Heart left ventricle (tissue), 13 donors: ENCODE measurements around the gene LAMB4.

ENCODE experiments used
- CTCF ChIP-seq, 12 donors: fragments of 200-600 bp; sonication (generic) in 4 of 12; IDR thresholded peaks; one replicate each; pipeline versions ENCODE4 v1.5.0 to v1.8.0; 2018 to 2022; ENCODE audit warnings: antibody characterized with exemption in 12 of 12, mild to moderate bottlenecking in 5 of 12
- POLR2A ChIP-seq, 2 donors: fragments of 450-650 bp; IDR thresholded peaks; one replicate each; pipeline ENCODE4 v1.6.1; 2017; ENCODE audit warnings: antibody characterized with exemption in 2 of 2, mild to moderate bottlenecking in 2 of 2, moderate library complexity in 2 of 2
- donor health status: ischemic (EF 13 %, LVEDD 7.1; RV severe dilation, severe dysfunction).
- donor health status: DM: no; HTN: yes; CAD: no.
- donor health status: DM: no; HTN: no; CAD: no.
- donor health status: ischemic (EF 25% LVEDD 6.9; RV normal size, moderate dysfunction).
- donor health status: ischemic (EF 25% LVEDD 5.7; RV mildly dilated, moderate dysfunction).
- donor health status: ischemic (EF 35%, LVEDD 5.7; RV mildly dilated, moderate dysfunction).
- donor health status: nonischemic (EF 11% LVEDD 7.7; RV severe dilation, severe dysfunction).
- donor health status: DM: yes; HTN: yes; CAD: no.
- donor health status: PGD.
- donor health status: ischemic (EF 29% LVEDD 5.4; RV normal size, mild dysfunction).
- donor health status: nonischemic (EF 23%, LVEDD 6.1; RV moderate dilation, normal function).

GRCh38 chr7:108137993-108138392 is 7.8 kb upstream of the LAMB4 start:
- TF ChIP-seq POLR2A (IDR thresholded peaks at IDR 0.05) (no peak), CTCF (IDR thresholded peaks at IDR 0.05) (no peak)
